Measurements from ENCODE around the gene HAUS8.
A peak's percentile ranks its signal among the peaks of the same experiment; 100 is the strongest.
"Not testable (repeated sequence)": the region's sequence is repeated elsewhere in the genome, so short reads cannot be mapped to it uniquely, and the experiment has no call there.

HAUS8 gene

GRCh38 chr19:17101686-17102628 lies 26.7 kb upstream of the HAUS8 start:
- Histone ChIP-seq H3K36me3 (ENCODE audit: control insufficient read depth, insufficient read depth, low read length) (peaks cover 62% of the 10 kb centered on the region), H3K4me3 (ENCODE audit: extremely low read depth, insufficient read depth, low read length, poor library complexity, severe bottlenecking) (no peak overlapping the region)
- WGBS, 2 experiments (ENCODE audit: insufficient coverage in 2 of 2) = 97 to 98% methylated on average over 50 to 51 of the region's 59 CpGs

GRCh38 chr19:17098326-17098725 lies 23.1 kb upstream of the HAUS8 start:
- peaks cover 28% of the 10 kb centered on the region for H3K4me1 ChIP-seq (ENCODE audit: control insufficient read depth, insufficient read depth, low read length, poor library complexity, severe bottlenecking)
- peak overlapping the region; percentile 91 for H3K27ac ChIP-seq (ENCODE audit: low read depth, low read length, severe bottlenecking)
- peaks cover 19% of the 10 kb centered on the region for H3K9me3 ChIP-seq (ENCODE audit: control insufficient read depth, low read length)
- peaks cover 50% of the 10 kb centered on the region for H3K36me3 ChIP-seq (ENCODE audit: control insufficient read depth, insufficient read depth, low read length)
- 85 to 86% methylated on average over 8 to 9 of the region's 9 CpGs for WGBS, 2 experiments (ENCODE audit: insufficient coverage in 2 of 2)
- no peak overlapping the region for H3K4me3 ChIP-seq (ENCODE audit: extremely low read depth, insufficient read depth, low read length, poor library complexity, severe bottlenecking)

More at GRCh38 chr19:17101686-17102628, 26.7 kb upstream of the HAUS8 start:
- Histone ChIP-seq H3K9me3 (ENCODE audit: control insufficient read depth, low read length) (peaks cover 15% of the 10 kb centered on the region), H3K27ac (ENCODE audit: low read depth, low read length, severe bottlenecking) (no peak overlapping the region), H3K4me1 (ENCODE audit: control insufficient read depth, insufficient read depth, low read length, poor library complexity, severe bottlenecking) (peaks cover 22% of the 10 kb centered on the region)

- Histone ChIP-seq H3K4me1 (ENCODE audit: control insufficient read depth, insufficient read depth, low read length, poor library complexity, severe bottlenecking) (peaks cover 28% of the 10 kb centered on the region), H3K9me3 (ENCODE audit: control insufficient read depth, low read length) (peaks cover 14% of the 10 kb centered on the region), H3K4me3 (ENCODE audit: extremely low read depth, insufficient read depth, low read length, poor library complexity, severe bottlenecking) (no peak overlapping the region), H3K36me3 (ENCODE audit: control insufficient read depth, insufficient read depth, low read length) (peaks cover 49% of the 10 kb centered on the region), H3K27ac (ENCODE audit: low read depth, low read length, severe bottlenecking) (peak overlapping the region; percentile 91)
- 78 to 93% methylated on average over 3 to 4 of the region's 8 CpGs for WGBS, 2 experiments (ENCODE audit: insufficient coverage in 2 of 2)
Observed at GRCh38 chr19:17097593-17098126, 22.4 kb upstream of the HAUS8 start.

GRCh38 chr19:17095141-17095919 lies 20.1 kb upstream of the HAUS8 start:
- H3K4me1 ChIP-seq (ENCODE audit: control insufficient read depth, insufficient read depth, low read length, poor library complexity, severe bottlenecking) = peaks cover 35% of the 10 kb centered on the region
- H3K27ac ChIP-seq (ENCODE audit: low read depth, low read length, severe bottlenecking) = no peak overlapping the region
- peaks cover 6% of the 10 kb centered on the region for H3K9me3 ChIP-seq (ENCODE audit: control insufficient read depth, low read length)
- H3K36me3 ChIP-seq (ENCODE audit: control insufficient read depth, insufficient read depth, low read length) = peaks cover 41% of the 10 kb centered on the region
- 94 to 99% methylated on average over 14 to 23 of the region's 23 CpGs for WGBS, 2 experiments (ENCODE audit: insufficient coverage in 2 of 2)
- H3K4me3 ChIP-seq (ENCODE audit: extremely low read depth, insufficient read depth, low read length, poor library complexity, severe bottlenecking) = no peak overlapping the region

- not testable (repeated sequence) for H3K9me3 ChIP-seq (ENCODE audit: control insufficient read depth, low read length); H3K27ac ChIP-seq (ENCODE audit: low read depth, low read length, severe bottlenecking); H3K4me3 ChIP-seq (ENCODE audit: extremely low read depth, insufficient read depth, low read length, poor library complexity, severe bottlenecking)
- H3K4me1 ChIP-seq (ENCODE audit: control insufficient read depth, insufficient read depth, low read length, poor library complexity, severe bottlenecking) = peaks cover 41% of the 10 kb centered on the region
- WGBS, 2 experiments (ENCODE audit: insufficient coverage in 2 of 2) = 92 to 100% methylated on average over 3 of the region's 3 CpGs
- H3K36me3 ChIP-seq (ENCODE audit: control insufficient read depth, insufficient read depth, low read length) = peaks cover 41% of the 10 kb centered on the region
Observed at GRCh38 chr19:17094694-17095093, 19.4 kb upstream of the HAUS8 start.

GRCh38 chr19:17092696-17093095 lies 17.4 kb upstream of the HAUS8 start:
- Histone ChIP-seq H3K4me1 (ENCODE audit: control insufficient read depth, insufficient read depth, low read length, poor library complexity, severe bottlenecking) (peaks cover 48% of the 10 kb centered on the region), H3K4me3 (ENCODE audit: extremely low read depth, insufficient read depth, low read length, poor library complexity, severe bottlenecking) (no peak overlapping the region), H3K9me3 (ENCODE audit: control insufficient read depth, low read length) (peaks cover 6% of the 10 kb centered on the region), H3K36me3 (ENCODE audit: control insufficient read depth, insufficient read depth, low read length) (peaks cover 38% of the 10 kb centered on the region), H3K27ac (ENCODE audit: low read depth, low read length, severe bottlenecking) (no peak overlapping the region)
- 89 to 92% methylated on average over 1 to 2 of the region's 2 CpGs for WGBS, 2 experiments (ENCODE audit: insufficient coverage in 2 of 2)

- 76 to 86% methylated on average over 12 to 14 of the region's 15 CpGs for WGBS, 2 experiments (ENCODE audit: insufficient coverage in 2 of 2)
- H3K9me3 ChIP-seq (ENCODE audit: control insufficient read depth, low read length) = peaks cover 6% of the 10 kb centered on the region
- peak overlapping the region; percentile 16 for H3K27ac ChIP-seq (ENCODE audit: low read depth, low read length, severe bottlenecking)
Observed at GRCh38 chr19:17091758-17092333, 16.6 kb upstream of the HAUS8 start.

GRCh38 chr19:17090583-17090982 lies 15.3 kb upstream of the HAUS8 start:
- H3K27ac ChIP-seq (ENCODE audit: low read depth, low read length, severe bottlenecking) = peak overlapping the region; percentile 92

More at GRCh38 chr19:17091758-17092333, 16.6 kb upstream of the HAUS8 start:
- Histone ChIP-seq H3K4me1 (ENCODE audit: control insufficient read depth, insufficient read depth, low read length, poor library complexity, severe bottlenecking) (peaks cover 43% of the 10 kb centered on the region), H3K4me3 (ENCODE audit: extremely low read depth, insufficient read depth, low read length, poor library complexity, severe bottlenecking) (no peak overlapping the region), H3K36me3 (ENCODE audit: control insufficient read depth, insufficient read depth, low read length) (peaks cover 45% of the 10 kb centered on the region)

GRCh38 chr19:17088552-17088951 lies 13.3 kb upstream of the HAUS8 start:
- Histone ChIP-seq H3K27ac (ENCODE audit: low read depth, low read length, severe bottlenecking) (peak overlapping the region; percentile 92), H3K36me3 (ENCODE audit: control insufficient read depth, insufficient read depth, low read length) (peaks cover 56% of the 10 kb centered on the region)
- WGBS, 2 experiments (ENCODE audit: insufficient coverage in 2 of 2) = 97 to 100% methylated on average over 4 to 5 of the region's 5 CpGs

More at GRCh38 chr19:17090583-17090982, 15.3 kb upstream of the HAUS8 start:
- Histone ChIP-seq H3K36me3 (ENCODE audit: control insufficient read depth, insufficient read depth, low read length) (peaks cover 48% of the 10 kb centered on the region), H3K9me3 (ENCODE audit: control insufficient read depth, low read length) (peaks cover 6% of the 10 kb centered on the region), H3K4me3 (ENCODE audit: extremely low read depth, insufficient read depth, low read length, poor library complexity, severe bottlenecking) (no peak overlapping the region), H3K4me1 (ENCODE audit: control insufficient read depth, insufficient read depth, low read length, poor library complexity, severe bottlenecking) (peaks cover 44% of the 10 kb centered on the region)
- 92 to 97% methylated on average over 4 to 6 of the region's 9 CpGs for WGBS, 2 experiments (ENCODE audit: insufficient coverage in 2 of 2)

GRCh38 chr19:17086834-17087233 lies 11.6 kb upstream of the HAUS8 start:
- H3K4me3 ChIP-seq (ENCODE audit: extremely low read depth, insufficient read depth, low read length, poor library complexity, severe bottlenecking) = no peak overlapping the region
- 98% methylated on average over 3 to 4 of the region's 6 CpGs for WGBS, 2 experiments (ENCODE audit: insufficient coverage in 2 of 2)
- peaks cover 58% of the 10 kb centered on the region for H3K36me3 ChIP-seq (ENCODE audit: control insufficient read depth, insufficient read depth, low read length)
- H3K9me3 ChIP-seq (ENCODE audit: control insufficient read depth, low read length) = peaks cover 3% of the 10 kb centered on the region
- H3K27ac ChIP-seq (ENCODE audit: low read depth, low read length, severe bottlenecking) = no peak overlapping the region
- H3K4me1 ChIP-seq (ENCODE audit: control insufficient read depth, insufficient read depth, low read length, poor library complexity, severe bottlenecking) = peaks cover 39% of the 10 kb centered on the region

More at GRCh38 chr19:17088552-17088951, 13.3 kb upstream of the HAUS8 start:
- Histone ChIP-seq H3K4me1 (ENCODE audit: control insufficient read depth, insufficient read depth, low read length, poor library complexity, severe bottlenecking) (peaks cover 44% of the 10 kb centered on the region), H3K4me3 (ENCODE audit: extremely low read depth, insufficient read depth, low read length, poor library complexity, severe bottlenecking) (no peak overlapping the region), H3K9me3 (ENCODE audit: control insufficient read depth, low read length) (peaks cover 3% of the 10 kb centered on the region)
